DMS53 treated with DMSO at 0.1 percent for 48 hours (cell line): Measurements from ENCODE around the gene ZC3HAV1L.
A peak's percentile ranks its signal among the peaks of the same experiment; 100 is the strongest.
"Not testable (repeated sequence)": the region's sequence is repeated elsewhere in the genome, so short reads cannot be mapped to it uniquely, and the experiment has no call there.

ENCODE experiments used
- DNase-seq: peaks from one replicate; lab custom pipeline; 2025; ENCODE audit not compliant: unreplicated experiment; lab: John Stamatoyannopoulos, UW

Gene ZC3HAV1L

GRCh38 chr7:139054656-139055055, 18.8 kb upstream of the ZC3HAV1L start:
- not testable (repeated sequence) for DNase-seq

- DNase-seq, result no peak
These were observed 18.3 kb upstream of the ZC3HAV1L start for GRCh38 chr7:139054101-139054500.

GRCh38 chr7:139051655-139052054, 15.8 kb upstream of the ZC3HAV1L start:
- no peak for DNase-seq

- DNase-seq, result no peak
These were observed 14.1 kb upstream of the ZC3HAV1L start for GRCh38 chr7:139049936-139050335.

- no peak for DNase-seq
These were observed 13.3 kb upstream of the ZC3HAV1L start for GRCh38 chr7:139049111-139049510.

- no peak for DNase-seq
These were observed 12.1 kb upstream of the ZC3HAV1L start for GRCh38 chr7:139047970-139048369.

GRCh38 chr7:139046143-139046542, 10.3 kb upstream of the ZC3HAV1L start:
- DNase-seq, result no peak

- DNase-seq, result peak; percentile 37
These were observed 9.3 kb upstream of the ZC3HAV1L start for GRCh38 chr7:139044813-139045794.

GRCh38 chr7:139043823-139044812, 8.3 kb upstream of the ZC3HAV1L start:
- peak; percentile 91 for DNase-seq

GRCh38 chr7:139041378-139042085, 5.7 kb upstream of the ZC3HAV1L start:
- peak; percentile 72 for DNase-seq

GRCh38 chr7:139038691-139039090, 2.8 kb upstream of the ZC3HAV1L start:
- no peak for DNase-seq

- no peak for DNase-seq
These were observed 1.1 kb upstream of the ZC3HAV1L start for GRCh38 chr7:139036901-139037300.

- no peak for DNase-seq
These were observed 822 bp downstream of the ZC3HAV1L start for GRCh38 chr7:139034855-139035585.

- DNase-seq, result no peak
These were observed 1.5 kb downstream of the ZC3HAV1L start for GRCh38 chr7:139034336-139034735.

GRCh38 chr7:139033346-139034114, 2.3 kb downstream of the ZC3HAV1L start:
- DNase-seq, result no peak

- DNase-seq, result no peak
These were observed 3.4 kb downstream of the ZC3HAV1L start for GRCh38 chr7:139032473-139032872.

- no peak for DNase-seq
These were observed 6.5 kb downstream of the ZC3HAV1L start for GRCh38 chr7:139029353-139029752.

- no peak for DNase-seq
These were observed 9.3 kb downstream of the ZC3HAV1L start for GRCh38 chr7:139026551-139026950.

- not testable (repeated sequence) for DNase-seq
These were observed 10.0 kb downstream of the ZC3HAV1L start for GRCh38 chr7:139025861-139026260.
